ENCODE results near the gene SLC37A1. TPM values are rescaled to one million over a fixed set of nuclear protein-coding genes. Genes with fewer than 3 reads are reported as not detected.
A peak's percentile ranks its signal among the peaks of the same experiment; 100 is the strongest.

Gene SLC37A1
- total RNA-seq, 1 experiment from 2014 or later: 37.7 TPM

- peaks cover 0 to 80% (median 51%) of the 10 kb centered on the region in 3 experiments; a peak in 5 of 7 replicates for H3K36me3 Mint-ChIP-seq (ENCODE audit: insufficient read depth in 1 of 3, low read depth in 3 of 3)
- H3K79me2 ChIP-seq (ENCODE audit: insufficient read depth, low read length): no peaks in the 10 kb centered on the region
- H2BK15ac ChIP-seq (ENCODE audit: low read depth, low read length): no peak overlapping the region
- H3K14ac ChIP-seq (ENCODE audit: insufficient read depth, low read length): no peak overlapping the region
- H3K27me3 ChIP-seq (ENCODE audit: insufficient read depth, low read length): no peaks in the 10 kb centered on the region
- H4K20me1 ChIP-seq (ENCODE audit: control insufficient read depth, insufficient read depth, insufficient read length): no peaks in the 10 kb centered on the region
- H2BK12ac ChIP-seq (ENCODE audit: insufficient read length, low read depth, low read length): no peak overlapping the region
- H3K23ac ChIP-seq (ENCODE audit: insufficient read length, low read depth, low read length): no peak overlapping the region
- H3T11ph ChIP-seq (ENCODE audit: low read length): no peak overlapping the region
- no peak for DNase-seq
- TF ChIP-seq, protein P1, sequence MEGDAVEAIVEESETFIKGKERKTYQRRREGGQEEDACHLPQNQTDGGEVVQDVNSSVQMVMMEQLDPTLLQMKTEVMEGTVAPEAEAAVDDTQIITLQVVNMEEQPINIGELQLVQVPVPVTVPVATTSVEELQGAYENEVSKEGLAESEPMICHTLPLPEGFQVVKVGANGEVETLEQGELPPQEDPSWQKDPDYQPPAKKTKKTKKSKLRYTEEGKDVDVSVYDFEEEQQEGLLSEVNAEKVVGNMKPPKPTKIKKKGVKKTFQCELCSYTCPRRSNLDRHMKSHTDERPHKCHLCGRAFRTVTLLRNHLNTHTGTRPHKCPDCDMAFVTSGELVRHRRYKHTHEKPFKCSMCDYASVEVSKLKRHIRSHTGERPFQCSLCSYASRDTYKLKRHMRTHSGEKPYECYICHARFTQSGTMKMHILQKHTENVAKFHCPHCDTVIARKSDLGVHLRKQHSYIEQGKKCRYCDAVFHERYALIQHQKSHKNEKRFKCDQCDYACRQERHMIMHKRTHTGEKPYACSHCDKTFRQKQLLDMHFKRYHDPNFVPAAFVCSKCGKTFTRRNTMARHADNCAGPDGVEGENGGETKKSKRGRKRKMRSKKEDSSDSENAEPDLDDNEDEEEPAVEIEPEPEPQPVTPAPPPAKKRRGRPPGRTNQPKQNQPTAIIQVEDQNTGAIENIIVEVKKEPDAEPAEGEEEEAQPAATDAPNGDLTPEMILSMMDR (conservative IDR thresholded peaks at IDR 0.05): no peak
- H3K4me1 Mint-ChIP-seq: peaks cover 0 to 5% of the 10 kb centered on the region in 2 experiments; a peak in 2 of 4 replicates
- no peaks in the 10 kb centered on the region for H3K79me1 ChIP-seq (ENCODE audit: insufficient read depth, low read depth, low read length, poor library complexity, severe bottlenecking)
- H3K56ac ChIP-seq (ENCODE audit: insufficient read length, low read depth, low read length): no peak overlapping the region
- H3K27me3 Mint-ChIP-seq (ENCODE audit: low read depth): no peaks in the 10 kb centered on the region
- H4K8ac ChIP-seq (replicated peaks; ENCODE audit: insufficient read length, low read depth, low read length): no peak overlapping the region
- no peak overlapping the region for H2BK20ac ChIP-seq (ENCODE audit: low read depth, low read length, poor library complexity, severe bottlenecking)
- H2AK5ac ChIP-seq (ENCODE audit: insufficient read length, low read length): no peak overlapping the region
- H2AFZ ChIP-seq (ENCODE audit: low read length): no peak overlapping the region
- H3K9ac ChIP-seq (ENCODE audit: extremely low read depth, insufficient read length, low read length): no peak overlapping the region
- no peak overlapping the region for H3K4ac ChIP-seq (ENCODE audit: low read depth, low read length)
- H3K4me3 Mint-ChIP-seq: no peak overlapping the region
- H3K27ac Mint-ChIP-seq: peak overlapping the region in 2 of 3 experiments; percentile 28 to 37; a peak in 2 of 7 replicates
- no CpG with 5 or more reads among the region's 10 CpGs for WGBS (ENCODE audit: extremely low coverage, insufficient read length, low lambda C conversion rate)
- H2BK120ac ChIP-seq (ENCODE audit: low read depth, low read length, poor library complexity, severe bottlenecking): no peak overlapping the region
- H3K4me1 ChIP-seq (ENCODE audit: insufficient read depth, low read length): no peaks in the 10 kb centered on the region
- no peak overlapping the region for H2BK5ac ChIP-seq (ENCODE audit: insufficient read length, low read length)
- no peak overlapping the region for H3K4me2 ChIP-seq (ENCODE audit: insufficient read depth, insufficient read length, low read length)
- H3K18ac ChIP-seq (ENCODE audit: insufficient read length, low read depth, low read length): no peak overlapping the region
- no peaks in the 10 kb centered on the region for H3K9me3 ChIP-seq (ENCODE audit: control insufficient read depth, low read depth, low read length)
- H4K5ac ChIP-seq (ENCODE audit: insufficient read length, low read depth, low read length): no peak overlapping the region
- no peak overlapping the region for H3K27ac ChIP-seq (ENCODE audit: insufficient read length, low read depth, low read length)
- H3K23me2 ChIP-seq (ENCODE audit: insufficient read length, low read depth, low read length, poor library complexity, severe bottlenecking): no peaks in the 10 kb centered on the region
- H4K91ac ChIP-seq (ENCODE audit: insufficient read length, low read depth, low read length): no peak overlapping the region
- no peaks in the 10 kb centered on the region for H3K9me3 Mint-ChIP-seq
Observed at GRCh38 chr21:42563261-42563660, 49.6 kb downstream of the SLC37A1 start.
